Choroid plexus epithelial cell (primary cell): ENCODE measurements around the gene NFASC.

Experiments used
- DNase-seq: peaks from one replicate; pipeline ENCODE4 v3.0.0-alpha.2; 2010; ENCODE audit warnings: low read depth
- H3K4me3 ChIP-seq: 2 replicates; pipeline ENCODE4 v1.5.1; 2011; ENCODE audit warnings: low read depth, mild to moderate bottlenecking, control low read depth, low read length, moderate library complexity
- TF ChIP-seq, protein P1 (sequence below): conservative IDR thresholded peaks from 2 replicates; pipeline ENCODE4 v1.5.1; 2011; ENCODE audit warnings: low read depth, mild to moderate bottlenecking, control low read depth, inconsistent platforms, low read length, moderate library complexity

The NFASC gene

DNA sequence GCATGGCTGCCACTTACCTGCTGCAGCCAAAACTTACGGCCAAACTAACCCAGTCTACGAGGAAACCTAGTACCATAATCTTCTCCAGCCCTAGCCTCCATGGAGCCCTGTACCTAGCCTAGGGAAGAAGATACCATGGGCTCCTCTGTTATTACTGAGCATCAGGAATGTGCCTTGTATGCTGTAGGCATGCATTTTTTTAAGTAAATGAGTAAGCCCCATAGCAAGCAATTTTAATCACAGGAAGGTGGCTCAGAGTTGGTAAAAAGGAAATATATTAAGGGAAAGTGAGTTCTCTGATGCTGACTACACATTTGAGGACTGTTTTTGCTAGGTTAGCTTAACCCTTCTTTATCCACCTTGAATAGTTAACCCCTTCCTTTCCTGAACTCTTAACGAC lies 21.2 kb downstream of the NFASC start:
- DNase-seq = no peak

DNA sequence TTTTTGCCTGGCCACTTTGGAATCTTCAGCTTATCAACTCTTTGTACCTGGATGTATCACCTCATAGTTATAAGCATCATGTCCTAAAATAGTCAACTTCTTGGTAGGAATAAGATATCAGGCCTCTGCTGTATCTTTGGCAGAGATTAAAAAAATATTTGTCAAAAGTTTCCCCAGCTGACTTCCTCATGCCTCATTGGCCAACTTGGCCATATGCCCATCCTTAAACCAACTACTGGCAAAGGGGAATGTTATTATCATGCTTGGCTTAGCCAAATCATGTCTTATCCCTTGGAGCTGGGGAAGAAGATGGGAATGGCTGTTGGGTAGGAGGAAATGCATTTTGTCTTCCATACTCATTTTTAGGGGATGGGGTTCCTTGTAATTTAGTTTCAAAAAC lies 23.4 kb downstream of the NFASC start:
- no peak overlapping the region for H3K4me3 ChIP-seq
- DNase-seq = no peak
- TF ChIP-seq, protein P1, sequence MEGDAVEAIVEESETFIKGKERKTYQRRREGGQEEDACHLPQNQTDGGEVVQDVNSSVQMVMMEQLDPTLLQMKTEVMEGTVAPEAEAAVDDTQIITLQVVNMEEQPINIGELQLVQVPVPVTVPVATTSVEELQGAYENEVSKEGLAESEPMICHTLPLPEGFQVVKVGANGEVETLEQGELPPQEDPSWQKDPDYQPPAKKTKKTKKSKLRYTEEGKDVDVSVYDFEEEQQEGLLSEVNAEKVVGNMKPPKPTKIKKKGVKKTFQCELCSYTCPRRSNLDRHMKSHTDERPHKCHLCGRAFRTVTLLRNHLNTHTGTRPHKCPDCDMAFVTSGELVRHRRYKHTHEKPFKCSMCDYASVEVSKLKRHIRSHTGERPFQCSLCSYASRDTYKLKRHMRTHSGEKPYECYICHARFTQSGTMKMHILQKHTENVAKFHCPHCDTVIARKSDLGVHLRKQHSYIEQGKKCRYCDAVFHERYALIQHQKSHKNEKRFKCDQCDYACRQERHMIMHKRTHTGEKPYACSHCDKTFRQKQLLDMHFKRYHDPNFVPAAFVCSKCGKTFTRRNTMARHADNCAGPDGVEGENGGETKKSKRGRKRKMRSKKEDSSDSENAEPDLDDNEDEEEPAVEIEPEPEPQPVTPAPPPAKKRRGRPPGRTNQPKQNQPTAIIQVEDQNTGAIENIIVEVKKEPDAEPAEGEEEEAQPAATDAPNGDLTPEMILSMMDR = no peak

More for the DNA sequence above, 21.2 kb downstream of the NFASC start:
- TF ChIP-seq, protein P1 = no peak
- no peak overlapping the region for H3K4me3 ChIP-seq

DNA sequence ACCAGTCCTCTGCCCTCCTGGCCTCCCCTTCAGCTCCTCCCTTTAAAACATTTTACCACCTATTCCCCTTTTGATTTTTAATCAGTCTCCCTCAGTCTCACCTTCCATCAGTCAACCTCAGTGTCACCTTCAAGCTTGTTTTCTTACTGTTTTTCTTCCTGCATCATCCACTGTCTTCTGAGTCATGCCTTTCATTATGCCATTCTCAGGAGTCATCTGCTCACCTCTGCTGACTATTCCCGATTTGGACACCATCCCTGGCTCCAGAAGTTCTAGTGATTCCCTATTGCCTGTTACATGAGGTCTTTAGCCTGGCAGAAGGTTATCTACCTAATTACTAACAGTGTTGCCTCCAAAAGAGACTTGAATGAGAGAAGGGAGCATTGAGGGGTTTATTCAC lies 23.9 kb downstream of the NFASC start:
- H3K4me3 ChIP-seq = no peak overlapping the region
- DNase-seq = no peak
- TF ChIP-seq, protein P1 = no peak

DNA sequence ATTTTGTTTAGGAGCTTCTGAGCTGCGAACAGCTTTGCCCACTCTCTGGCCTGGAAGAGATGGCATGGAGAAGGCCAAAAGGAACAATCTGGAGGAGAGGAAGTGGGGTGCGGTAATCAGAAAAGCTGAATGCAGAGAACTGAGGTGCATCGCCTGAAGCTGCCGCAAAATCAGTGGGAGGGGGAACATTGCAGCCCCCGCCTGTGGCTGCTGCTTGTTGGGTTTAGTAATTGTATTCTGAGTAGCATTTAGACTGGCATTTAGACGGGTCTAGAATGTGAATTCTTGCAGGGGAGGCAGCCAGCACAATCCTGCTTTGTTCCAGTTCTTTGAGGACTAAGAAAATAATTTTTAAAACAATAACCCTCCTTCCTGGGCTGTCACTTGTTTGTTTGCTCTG lies 25.4 kb downstream of the NFASC start:
- TF ChIP-seq, protein P1 = no peak
- H3K4me3 ChIP-seq = no peak overlapping the region
- no peak for DNase-seq

DNA sequence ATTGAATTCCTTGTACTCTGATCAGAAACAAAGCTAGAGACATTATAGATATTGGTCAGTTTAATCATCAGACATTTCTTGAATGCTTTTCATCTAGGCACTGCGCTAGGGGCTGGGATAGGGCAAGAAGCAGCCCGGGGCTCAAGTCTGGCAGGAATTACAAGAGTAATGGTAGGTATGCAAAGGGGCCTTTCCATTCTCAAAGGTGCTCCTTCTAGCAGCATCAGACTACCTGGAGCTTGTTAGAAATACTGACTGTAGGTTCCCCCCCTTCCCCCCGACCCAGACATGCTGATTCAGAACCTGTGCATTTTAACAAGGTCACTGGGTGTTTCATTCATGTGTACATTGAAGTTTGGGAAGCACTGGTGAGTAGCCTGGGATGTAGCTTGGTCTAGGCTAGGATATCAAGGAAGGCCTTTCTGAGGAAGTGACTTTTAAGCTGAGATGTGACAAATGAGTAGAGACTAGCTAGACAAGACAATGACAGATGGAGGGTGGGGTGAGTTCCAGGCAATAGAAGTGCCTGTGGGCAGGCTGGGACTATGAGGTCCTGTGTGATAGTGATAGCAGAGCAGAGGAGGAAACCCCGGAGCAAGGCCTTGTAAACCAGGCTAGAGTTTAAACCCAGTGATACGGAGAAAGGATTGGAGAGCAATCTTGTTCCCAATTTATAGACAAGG lies 26.3 kb downstream of the NFASC start:
- TF ChIP-seq, protein P1 = no peak
- no peak overlapping the region for H3K4me3 ChIP-seq
- DNase-seq = no peak

DNA sequence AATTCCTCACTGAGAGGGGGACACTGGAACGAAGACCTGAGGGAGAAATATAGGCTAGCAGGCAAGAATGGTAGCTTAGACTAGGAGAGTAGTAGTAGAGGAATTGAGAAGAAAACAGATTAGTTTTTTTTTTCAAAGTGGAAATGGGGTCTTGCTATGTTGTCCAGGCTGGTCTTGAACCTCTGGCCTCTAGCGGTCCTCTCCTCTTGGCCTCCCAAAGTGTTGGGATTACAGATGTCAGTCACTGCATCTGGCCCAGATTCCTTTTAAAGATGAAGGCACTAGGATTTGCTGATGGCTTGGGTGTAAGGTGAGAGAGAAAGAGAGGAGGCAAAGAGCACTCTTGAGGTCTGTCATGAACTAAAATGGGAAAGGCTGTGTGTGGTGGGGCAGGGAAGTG lies 30.1 kb downstream of the NFASC start:
- DNase-seq = no peak
- TF ChIP-seq, protein P1 = no peak
- H3K4me3 ChIP-seq = no peak overlapping the region

DNA sequence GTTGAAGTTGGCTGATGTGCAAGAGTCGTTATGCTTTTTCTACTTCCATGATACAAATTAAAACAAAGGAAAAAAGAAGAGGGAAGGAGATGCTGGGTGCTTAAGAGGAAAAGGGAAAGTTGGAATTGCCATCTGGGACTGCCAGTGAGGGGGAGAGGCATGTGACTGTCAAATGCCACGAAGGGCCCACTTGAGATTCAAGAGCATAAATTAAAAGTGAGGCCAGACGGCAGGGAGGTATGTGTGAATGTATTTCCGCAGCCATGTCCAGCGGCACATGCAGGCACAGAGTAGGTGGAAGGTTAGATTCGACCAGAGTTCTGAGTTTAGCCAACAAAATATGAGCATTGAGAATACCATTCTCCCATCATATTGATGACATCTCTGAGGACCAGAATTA lies 32.0 kb downstream of the NFASC start:
- TF ChIP-seq, protein P1 = no peak
- no peak overlapping the region for H3K4me3 ChIP-seq
- DNase-seq = no peak
